Effector memory CD4-positive, alpha-beta T cell (primary cell): ENCODE measurements around the gene RRP1B.

Experiments
- DNase-seq, 3 donors: peaks; one replicate each; pipeline ENCODE4 v3.0.0-alpha.2; 2020
- H3K27ac ChIP-seq: 2 replicates; pipeline ENCODE4 v1.7.0; 2013; ENCODE audit warnings: mild to moderate bottlenecking, low read length, moderate library complexity; ENCODE audit not compliant: insufficient read depth, poor library complexity, severe bottlenecking
- H3K27me3 ChIP-seq: replicated peaks from 2 replicates; pipeline ENCODE4 v1.7.0; 2013; ENCODE audit warnings: mild to moderate bottlenecking, low read length; ENCODE audit not compliant: insufficient read depth, control insufficient read depth, poor library complexity, severe bottlenecking
- H3K36me3 ChIP-seq: 2 replicates; pipeline ENCODE4 v1.7.0; 2013; ENCODE audit warnings: mild to moderate bottlenecking, low read length, moderate library complexity; ENCODE audit not compliant: control insufficient read depth, insufficient read depth
- H3K4me1 ChIP-seq: 2 replicates; pipeline ENCODE4 v1.7.0; 2013; ENCODE audit warnings: low read length, mild to moderate bottlenecking; ENCODE audit not compliant: control insufficient read depth, insufficient read depth, poor library complexity, severe bottlenecking
- H3K4me3 ChIP-seq: 2 replicates; pipeline ENCODE4 v1.7.0; 2013; ENCODE audit warnings: low read length, low read depth, mild to moderate bottlenecking; ENCODE audit not compliant: insufficient read depth, poor library complexity, severe bottlenecking
- H3K9me3 ChIP-seq: 2 replicates; pipeline ENCODE4 v1.7.0; 2013; ENCODE audit warnings: mild to moderate bottlenecking, low read length, moderate library complexity; ENCODE audit not compliant: control insufficient read depth

The RRP1B gene

DNA sequence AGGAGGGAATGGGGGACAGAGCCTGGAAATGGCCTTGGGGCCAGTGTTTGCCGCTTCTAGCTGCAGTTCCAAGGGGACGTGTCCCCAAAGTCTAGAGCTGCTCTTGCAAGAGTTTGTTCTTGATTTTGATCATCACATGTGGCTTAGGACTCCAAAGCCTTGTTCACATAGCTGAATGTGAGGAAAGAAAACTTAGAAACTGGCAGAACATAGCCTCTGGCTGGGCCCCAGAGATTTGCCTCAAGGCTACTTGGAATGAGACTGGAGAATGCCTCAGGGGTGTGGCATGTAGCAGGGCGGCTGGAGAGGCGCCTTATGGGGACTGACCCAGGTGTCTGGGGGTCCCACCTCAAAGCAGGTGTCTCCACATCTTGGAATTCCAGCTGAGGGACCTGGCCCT is 61.8 kb downstream of the RRP1B start:
- Histone ChIP-seq H3K4me3 (no peak overlapping the region), H3K27ac (no peak overlapping the region), H3K36me3 (peaks cover 12% of the 10 kb centered on the region), H3K9me3 (no peaks in the 10 kb centered on the region), H3K27me3 (no peaks in the 10 kb centered on the region), H3K4me1 (peaks cover 17% of the 10 kb centered on the region)
- no peak for DNase-seq

DNA sequence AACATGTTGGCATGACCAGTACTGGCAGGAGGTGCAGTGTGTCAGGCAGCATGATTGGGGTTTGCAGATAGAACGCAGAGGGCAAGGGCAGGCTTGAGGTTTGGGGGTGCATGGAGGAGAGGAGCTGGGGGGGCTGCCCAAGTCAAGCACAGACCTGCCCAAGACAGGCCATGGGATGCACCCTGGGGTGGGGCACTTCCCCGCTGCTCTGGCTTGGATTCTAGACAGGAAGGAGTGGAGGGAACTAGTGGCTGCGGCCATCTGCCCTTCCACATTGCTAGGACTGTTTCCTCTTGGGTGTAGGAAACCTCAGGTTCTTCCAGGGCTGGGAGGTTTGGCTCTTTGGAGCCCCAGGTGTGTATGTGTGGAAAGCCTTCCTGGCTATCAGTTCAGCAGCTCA is 62.6 kb downstream of the RRP1B start:
- no peaks in the 10 kb centered on the region for H3K9me3 ChIP-seq
- H3K36me3 ChIP-seq, result peaks cover 12% of the 10 kb centered on the region
- no peak overlapping the region for H3K4me3 ChIP-seq
- no peak for DNase-seq
- no peak overlapping the region for H3K27ac ChIP-seq
- H3K27me3 ChIP-seq, result no peaks in the 10 kb centered on the region
- peaks cover 21% of the 10 kb centered on the region for H3K4me1 ChIP-seq

DNA sequence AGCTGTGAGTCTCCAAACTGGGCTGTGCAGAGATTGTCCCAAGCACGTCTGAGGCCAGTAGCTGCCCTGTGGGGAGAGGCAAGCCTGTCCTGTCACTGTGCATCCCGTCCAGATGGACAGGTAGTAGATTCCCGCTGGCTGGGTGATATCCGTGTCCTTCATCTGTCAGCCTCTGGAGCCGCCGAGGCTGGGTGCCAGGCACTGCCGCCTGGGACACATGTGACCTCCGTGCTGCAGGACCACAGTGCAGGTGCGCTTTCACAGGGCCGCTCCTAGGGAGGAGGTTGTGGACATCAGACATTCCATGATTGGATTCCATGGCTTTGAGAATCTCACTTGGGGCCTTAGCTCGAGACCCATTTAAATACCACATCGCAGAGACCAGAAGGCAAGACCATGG is 64.3 kb downstream of the RRP1B start:
- Histone ChIP-seq H3K9me3 (no peaks in the 10 kb centered on the region), H3K4me3 (no peak overlapping the region), H3K27ac (no peak overlapping the region), H3K36me3 (peaks cover 12% of the 10 kb centered on the region), H3K4me1 (peaks cover 35% of the 10 kb centered on the region), H3K27me3 (no peaks in the 10 kb centered on the region)
- no peak for DNase-seq

DNA sequence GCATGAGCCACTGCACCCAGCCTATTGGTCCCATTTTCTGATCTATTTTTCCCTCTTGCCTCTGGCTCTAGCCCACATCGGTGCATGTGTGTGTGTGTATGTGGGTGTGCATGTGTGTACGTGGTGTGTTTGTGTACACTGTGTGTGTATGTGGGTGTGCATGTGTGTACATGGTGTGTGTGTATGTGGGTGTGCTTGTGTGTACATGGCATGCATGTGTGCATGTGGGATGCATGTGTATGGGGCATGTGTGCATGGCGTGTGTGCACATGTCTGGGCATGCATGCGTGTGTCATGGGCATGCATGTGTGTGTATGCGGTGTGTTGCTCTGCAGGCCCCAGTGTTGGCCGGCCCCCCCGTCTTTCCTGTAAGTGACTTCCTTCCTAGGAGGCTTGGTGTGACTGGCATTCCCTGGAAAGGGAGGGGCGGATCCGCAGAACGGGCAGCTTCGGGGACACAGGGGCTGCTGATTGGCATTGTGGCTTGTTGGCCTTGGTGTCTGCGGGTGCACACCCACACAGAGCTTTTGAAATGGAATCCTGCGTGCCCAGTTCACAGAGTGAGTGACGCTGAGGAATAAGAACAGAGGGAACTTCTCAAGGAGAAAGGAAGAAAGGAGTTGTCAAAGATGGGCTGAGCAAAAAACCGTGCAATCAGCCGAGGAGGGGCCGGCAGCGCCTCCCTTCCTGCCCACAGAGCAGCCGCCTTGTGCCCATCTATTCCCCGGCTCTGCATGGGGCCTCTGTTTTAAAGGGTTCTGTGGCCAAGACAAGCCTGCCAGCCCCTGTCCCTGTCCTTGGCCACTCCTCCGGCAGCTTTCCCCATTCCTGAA is 67.5 kb downstream of the RRP1B start:
- H3K27ac ChIP-seq, result no peak overlapping the region
- H3K4me3 ChIP-seq, result peak overlapping the region; percentile 44
- DNase-seq, result no peak
- H3K4me1 ChIP-seq, result peaks cover 23% of the 10 kb centered on the region
- H3K36me3 ChIP-seq, result peaks cover 12% of the 10 kb centered on the region
- no peaks in the 10 kb centered on the region for H3K9me3 ChIP-seq
- no peaks in the 10 kb centered on the region for H3K27me3 ChIP-seq

DNA sequence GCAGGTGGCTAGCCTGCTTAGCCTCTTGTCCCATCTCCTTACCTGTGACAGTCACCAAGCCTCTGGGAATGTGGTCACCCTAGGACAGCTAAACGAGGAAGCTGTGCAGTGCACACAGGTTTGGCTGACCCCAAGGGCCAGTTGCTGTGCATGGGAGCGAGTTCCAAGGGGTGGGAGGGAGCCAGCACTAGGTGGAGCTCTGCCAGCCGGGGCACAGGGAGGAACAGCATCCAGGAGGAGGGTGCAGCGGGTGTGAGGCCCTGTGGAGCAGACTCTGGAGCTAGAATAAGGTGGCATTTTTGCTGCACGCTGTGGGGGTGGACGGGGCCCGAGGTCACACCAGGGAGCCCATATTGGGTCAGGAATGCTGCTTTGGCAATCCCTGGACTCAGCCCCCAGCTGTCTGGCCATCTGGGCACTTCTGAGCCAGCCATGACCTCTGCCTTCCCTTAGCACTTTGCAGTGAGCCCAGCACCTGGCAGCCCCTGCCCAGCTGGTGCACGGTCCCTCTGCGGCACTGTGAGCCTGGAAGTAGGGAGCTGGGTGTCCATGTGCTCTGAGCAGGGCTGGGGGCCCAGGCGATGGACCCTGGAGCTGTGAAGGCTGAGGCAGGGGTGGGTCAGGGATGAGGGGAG is 68.3 kb downstream of the RRP1B start:
- H3K27me3 ChIP-seq, result no peaks in the 10 kb centered on the region

DNA sequence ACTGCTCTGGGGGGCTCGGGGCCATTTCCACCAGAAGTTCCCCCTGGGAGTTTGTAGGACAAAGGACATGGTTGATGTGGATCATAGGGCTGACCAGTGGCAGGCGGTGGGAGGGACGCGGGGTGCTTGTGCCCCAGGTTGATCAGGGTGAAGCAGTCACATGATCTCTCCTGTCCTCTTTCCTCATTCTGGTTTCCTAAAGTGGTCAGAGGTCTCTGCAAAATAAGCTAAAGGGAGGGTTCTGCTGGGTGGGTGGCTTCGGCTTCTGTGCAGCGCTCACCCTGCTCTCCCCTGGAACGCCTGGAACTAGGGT is 68.8 kb downstream of the RRP1B start:
- DNase-seq, result no peak
- H3K4me1 ChIP-seq, result peaks cover 23% of the 10 kb centered on the region
- H3K9me3 ChIP-seq, result no peaks in the 10 kb centered on the region
- H3K27ac ChIP-seq, result peak overlapping the region; percentile 65
- H3K27me3 ChIP-seq, result no peaks in the 10 kb centered on the region
- peaks cover 12% of the 10 kb centered on the region for H3K36me3 ChIP-seq
- H3K4me3 ChIP-seq, result peak overlapping the region; percentile 44

More for the DNA sequence above, 68.3 kb downstream of the RRP1B start:
- H3K4me1 ChIP-seq, result peaks cover 23% of the 10 kb centered on the region
- peak overlapping the region; percentile 65 for H3K27ac ChIP-seq
- no peak for DNase-seq
- peaks cover 12% of the 10 kb centered on the region for H3K36me3 ChIP-seq
- peak overlapping the region; percentile 44 for H3K4me3 ChIP-seq
- H3K9me3 ChIP-seq, result no peaks in the 10 kb centered on the region

DNA sequence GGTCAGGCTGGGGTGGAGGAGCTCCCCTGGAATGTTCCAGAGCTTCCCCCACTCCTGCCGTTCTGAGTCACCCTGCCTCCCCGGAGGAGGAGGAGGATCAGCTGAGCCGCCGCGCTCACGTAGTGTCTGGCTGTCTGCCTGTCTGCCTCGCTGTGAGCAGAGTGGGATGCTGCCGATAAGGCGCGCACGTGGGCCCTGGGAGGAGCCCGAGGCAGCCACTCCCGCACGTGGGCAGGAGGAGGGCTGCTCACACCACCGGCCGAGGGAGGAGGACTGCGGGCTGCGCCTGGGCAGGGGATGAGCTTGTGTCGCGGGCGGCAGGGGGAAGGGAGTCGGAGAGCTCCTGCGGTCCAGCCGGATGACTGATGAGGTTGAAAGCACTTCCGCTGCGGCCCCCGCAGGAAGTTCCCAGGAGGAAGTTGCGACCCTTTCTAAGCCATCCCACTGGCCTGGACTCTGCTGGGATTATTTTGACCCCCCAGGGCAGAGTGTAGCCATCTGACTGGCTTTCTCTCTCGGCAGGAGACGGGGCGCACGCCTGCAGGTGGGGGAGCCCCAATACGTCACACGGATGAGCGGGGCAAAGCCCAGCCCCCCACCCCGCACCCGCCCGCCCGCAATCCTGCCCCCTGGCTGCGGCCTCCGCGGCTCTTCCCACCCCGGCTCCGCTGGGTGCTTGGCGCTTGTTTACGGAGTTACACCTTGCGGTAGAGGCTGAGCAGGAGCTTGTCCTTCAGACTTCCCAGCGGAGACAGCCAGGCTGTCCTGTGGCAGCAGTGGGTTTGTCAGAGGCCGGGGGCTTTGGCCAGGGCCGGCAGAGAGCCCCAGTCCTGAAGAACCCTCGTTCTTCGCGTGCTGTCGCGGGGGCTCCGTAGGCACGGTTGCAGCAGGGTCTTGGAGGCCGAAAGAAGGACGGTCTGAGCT is 69.4 kb downstream of the RRP1B start:
- Histone ChIP-seq H3K27me3 (no peaks in the 10 kb centered on the region), H3K27ac (peak overlapping the region; percentile 65), H3K36me3 (peaks cover 7% of the 10 kb centered on the region), H3K4me3 (peak overlapping the region; percentile 44), H3K9me3 (no peaks in the 10 kb centered on the region), H3K4me1 (peaks cover 23% of the 10 kb centered on the region)
- DNase-seq, result peak; percentile 75 to 84 (median 84)

DNA sequence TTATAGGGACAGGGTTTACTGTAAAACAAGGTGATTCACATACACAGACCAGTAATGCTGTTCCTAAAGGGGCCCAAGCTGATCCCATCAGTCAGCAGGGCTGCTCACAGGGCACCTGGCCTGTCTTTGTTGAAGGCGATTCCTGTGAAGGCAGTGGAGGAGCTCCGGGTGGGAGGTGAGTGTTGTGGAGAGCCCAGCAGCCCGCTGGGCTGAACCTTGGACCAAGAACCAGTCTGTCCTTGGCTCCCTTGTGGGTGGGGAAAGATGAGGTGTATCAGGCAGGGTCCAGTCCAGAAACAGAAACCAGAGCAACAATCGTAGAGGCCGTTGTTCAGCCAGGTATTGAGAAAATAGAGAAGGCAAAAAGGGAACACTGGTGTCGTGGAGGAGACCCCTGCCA is 72.1 kb downstream of the RRP1B start:
- Histone ChIP-seq H3K27me3 (no peaks in the 10 kb centered on the region), H3K4me1 (peaks cover 23% of the 10 kb centered on the region), H3K4me3 (no peak overlapping the region), H3K9me3 (no peaks in the 10 kb centered on the region), H3K27ac (no peak overlapping the region), H3K36me3 (no peaks in the 10 kb centered on the region)
- DNase-seq, result no peak

DNA sequence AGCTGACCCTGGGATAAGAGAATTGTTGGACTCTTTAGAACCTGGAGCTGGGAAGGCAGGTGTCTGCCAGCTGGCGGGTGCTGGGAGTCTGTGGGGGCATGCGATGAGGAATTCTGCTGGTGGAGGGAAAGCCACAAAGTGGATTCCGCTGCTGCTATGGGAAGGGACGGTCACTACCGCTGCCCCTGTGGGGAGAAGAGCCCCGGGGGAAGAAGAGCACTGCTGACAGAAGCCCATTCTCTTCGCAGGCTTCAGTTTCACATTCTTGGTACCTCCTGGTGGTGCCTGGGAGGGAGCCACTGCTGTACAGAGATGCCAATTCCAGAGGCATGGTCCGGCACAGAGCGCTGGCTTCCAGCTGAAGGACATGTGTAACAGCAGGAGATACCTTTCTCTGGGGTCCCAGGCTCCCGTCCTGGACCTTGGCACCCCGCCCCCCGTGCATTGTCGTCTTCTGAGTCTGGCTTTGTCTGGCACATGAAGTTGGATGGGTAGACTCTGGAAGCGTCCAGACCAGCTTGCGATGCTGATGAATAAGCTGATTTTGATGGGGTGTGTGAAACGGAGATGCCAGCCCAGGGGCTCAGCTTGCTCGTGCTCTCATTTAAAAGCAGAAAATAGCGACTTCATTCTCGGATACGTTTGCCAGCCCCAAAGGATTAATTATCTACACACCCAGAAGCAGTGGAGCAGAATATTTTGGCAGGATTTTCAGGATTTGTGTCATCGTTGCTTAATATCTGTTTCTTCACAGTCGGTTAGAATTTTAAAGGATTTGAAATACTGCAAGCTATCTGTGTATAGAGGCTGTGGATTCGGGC is 72.7 kb downstream of the RRP1B start:
- Histone ChIP-seq H3K36me3 (no peaks in the 10 kb centered on the region), H3K4me3 (no peak overlapping the region)
- DNase-seq, result no peak

More for the DNA sequence above, 72.7 kb downstream of the RRP1B start:
- Histone ChIP-seq H3K27ac (no peak overlapping the region), H3K9me3 (no peaks in the 10 kb centered on the region), H3K4me1 (peaks cover 17% of the 10 kb centered on the region), H3K27me3 (no peaks in the 10 kb centered on the region)
